ENCODE data around the gene CDH4.

Gene CDH4

DNA sequence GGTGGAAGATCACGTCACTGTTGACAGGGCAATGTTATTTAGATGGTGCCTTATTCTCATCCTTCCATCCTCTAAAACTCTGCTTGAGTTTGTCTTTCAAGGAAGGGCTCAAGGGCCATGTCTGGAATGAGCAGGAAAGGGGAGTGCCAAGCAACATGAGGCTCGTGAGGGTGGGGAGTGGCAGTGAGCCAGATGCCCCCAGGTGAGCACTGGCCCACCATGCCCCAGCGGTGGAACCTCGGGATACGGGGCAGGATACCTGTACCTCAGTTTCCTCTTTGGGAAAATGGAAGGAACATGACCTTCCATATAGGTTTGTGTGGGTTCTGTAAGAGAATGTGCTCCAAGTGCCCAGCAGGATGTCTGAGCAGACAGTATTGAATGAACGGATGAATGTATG is 476.3 kb downstream of the CDH4 start:
- no peak for DNase-seq

DNA sequence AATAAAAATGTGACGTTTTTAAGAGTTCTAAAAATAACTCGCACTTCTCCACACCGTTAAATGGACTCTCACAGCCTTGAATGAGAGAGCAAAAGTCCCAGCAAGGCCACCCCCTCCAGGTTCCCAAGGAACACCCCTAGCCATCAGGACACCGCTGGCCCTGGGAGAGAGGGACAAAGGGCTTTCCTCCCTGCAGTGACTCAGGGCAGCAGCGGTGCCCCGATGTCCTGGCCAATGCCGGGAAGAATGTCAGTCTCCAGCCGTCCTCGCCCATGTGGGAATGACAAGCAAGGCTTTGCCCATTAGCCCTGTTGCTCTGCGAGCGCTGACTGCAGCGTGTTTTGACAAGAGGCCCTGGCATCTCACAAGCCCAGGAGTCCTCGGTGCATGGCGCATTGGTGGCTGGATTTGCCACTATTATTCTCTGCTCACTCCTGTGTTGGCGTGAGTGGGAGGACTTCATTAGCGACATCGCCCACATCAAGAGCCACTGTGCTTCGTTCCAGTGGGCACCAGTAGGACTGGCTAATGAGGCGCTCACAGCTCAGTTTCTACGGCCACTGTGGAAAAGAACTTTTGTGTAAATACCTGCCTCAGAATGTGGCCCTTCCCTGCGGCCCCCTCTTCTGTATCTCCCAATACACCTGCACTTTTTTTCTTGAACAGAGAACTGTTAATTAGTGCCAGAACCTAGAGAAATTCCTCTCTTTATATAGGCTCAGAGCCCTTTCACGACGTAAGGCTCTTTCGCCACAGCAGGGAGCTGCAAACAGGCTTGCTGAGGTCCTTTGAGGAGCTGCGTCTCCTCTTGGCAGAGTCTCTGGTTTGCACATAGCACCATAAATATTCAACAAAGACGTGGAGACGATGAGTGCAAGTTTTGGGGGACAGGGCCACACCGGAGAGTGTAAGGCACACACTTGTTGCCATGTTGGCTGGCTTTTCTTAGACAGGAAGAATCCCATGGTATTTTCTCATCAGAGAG is 477.0 kb downstream of the CDH4 start:
- DNase-seq = no peak

GRCh38 chr20:61730631-61731362 is 478.7 kb downstream of the CDH4 start:
- no peak for DNase-seq

GRCh38 chr20:61731363-61732181 is 479.5 kb downstream of the CDH4 start:
- no peak for DNase-seq

DNA sequence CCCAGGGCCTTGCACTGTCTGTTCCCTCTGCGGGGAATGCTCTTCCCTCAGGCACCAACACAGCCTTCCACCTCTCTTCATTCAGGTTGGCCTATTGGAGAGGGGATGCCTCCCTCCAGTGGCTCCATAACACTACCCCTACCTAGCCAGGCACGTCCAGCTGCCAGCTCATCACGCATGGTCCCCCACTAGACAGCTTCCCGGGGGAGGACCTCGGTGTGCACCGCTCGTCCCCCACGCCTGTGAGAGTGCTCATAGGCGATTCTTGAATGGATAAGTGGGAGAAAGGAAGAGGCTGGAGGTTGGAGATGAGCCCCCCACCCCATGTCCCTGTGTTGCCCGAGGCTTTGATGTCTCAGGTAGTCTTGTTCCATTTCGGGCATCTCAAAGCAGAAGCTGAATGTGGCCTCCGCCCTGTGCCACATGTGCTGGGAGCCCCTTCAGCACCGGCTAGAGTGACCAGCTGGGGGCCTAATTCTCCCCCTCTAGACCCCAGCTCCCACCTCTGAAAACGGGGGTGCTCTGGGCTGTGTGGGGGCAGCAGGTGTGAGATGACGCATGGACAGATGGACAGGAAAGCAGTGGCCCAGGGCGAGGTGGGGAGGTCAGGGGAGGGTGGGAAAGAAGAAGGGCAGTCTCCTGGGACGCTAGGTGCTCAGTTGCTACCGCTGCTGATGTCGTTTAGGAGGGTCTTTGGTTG is 480.6 kb downstream of the CDH4 start:
- DNase-seq = no peak

GRCh38 chr20:61733216-61733615 is 481.2 kb downstream of the CDH4 start:
- no peak for DNase-seq

GRCh38 chr20:61733891-61734732 is 482.1 kb downstream of the CDH4 start:
- DNase-seq = no peak

DNA sequence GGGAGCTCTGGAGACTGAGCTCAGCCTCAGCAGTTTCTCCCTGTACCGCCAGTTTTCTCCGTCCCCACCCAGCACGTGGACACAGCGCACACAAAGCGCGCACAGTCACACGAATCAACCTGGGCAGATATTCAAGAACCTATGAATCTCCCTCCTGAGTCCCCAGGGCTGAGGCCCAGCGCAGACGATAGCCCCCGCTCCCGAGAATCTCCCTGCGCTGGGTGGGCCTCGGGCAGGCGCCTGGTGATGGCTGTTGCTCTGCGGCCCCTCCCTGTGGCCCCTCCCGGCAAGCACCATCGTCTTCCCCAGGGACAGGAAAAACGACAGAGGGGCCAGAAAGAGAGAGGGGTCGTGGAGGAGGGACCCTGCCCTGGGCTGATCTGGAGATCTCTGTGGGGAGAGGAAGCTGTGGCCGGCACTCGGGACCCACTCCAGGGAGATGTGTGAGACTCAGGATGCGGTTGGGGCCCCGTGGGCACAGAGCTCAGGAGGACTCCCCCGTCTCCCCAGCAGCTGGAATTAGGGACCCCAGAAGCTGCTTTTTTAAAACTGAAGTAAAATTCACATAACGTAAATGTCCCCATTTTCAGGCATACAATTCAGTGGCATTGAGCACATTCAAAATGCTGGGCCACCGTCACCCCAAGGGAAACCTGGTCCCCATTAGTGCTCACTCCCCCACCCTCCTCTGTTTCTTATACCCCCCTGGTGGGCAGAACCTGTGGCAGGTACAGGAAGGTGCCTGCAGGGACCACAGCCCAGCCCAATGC is 482.9 kb downstream of the CDH4 start:
- DNase-seq = no peak

DNA sequence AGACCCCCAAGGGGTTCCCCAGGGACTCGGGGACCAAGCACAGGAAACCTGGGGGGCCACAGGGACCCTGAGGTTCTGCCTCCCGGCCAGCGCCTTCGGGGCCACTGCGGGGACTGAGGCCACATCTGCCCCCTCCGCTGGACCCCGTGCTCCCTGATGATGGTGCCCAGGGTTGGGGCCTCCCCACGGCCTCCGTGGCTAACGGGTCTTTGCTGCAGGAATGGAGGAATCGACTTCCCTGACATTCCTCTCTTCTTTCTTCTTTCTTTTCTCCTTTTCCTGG is 483.4 kb downstream of the CDH4 start:
- no peak for DNase-seq

- no peak for DNase-seq
Observed at GRCh38 chr20:61736001-61736635, 484.1 kb downstream of the CDH4 start.

- DNase-seq = no peak
Observed at GRCh38 chr20:61736751-61737310, 484.8 kb downstream of the CDH4 start.

GRCh38 chr20:61737346-61737745 is 485.3 kb downstream of the CDH4 start:
- DNase-seq = no peak

- no peak for DNase-seq
Observed at GRCh38 chr20:61737812-61738443, 485.9 kb downstream of the CDH4 start.

GRCh38 chr20:61738601-61739069 is 486.6 kb downstream of the CDH4 start:
- no peak for DNase-seq

- no peak for DNase-seq
Observed at GRCh38 chr20:61739086-61739831, 487.2 kb downstream of the CDH4 start.

DNA sequence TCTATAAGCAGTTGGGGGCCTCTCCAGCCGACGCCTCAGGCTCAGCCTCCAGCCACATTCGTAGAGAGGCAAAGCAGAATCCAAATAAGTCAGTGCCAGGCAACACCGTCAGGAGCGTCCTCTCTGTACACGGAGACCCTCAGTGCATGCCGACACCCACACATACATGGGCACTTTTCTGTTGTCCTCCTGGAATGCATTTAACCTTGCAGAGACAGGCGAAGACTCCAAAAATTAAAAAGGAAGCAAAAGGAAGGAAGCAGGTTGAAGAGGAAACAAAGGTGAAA is 487.7 kb downstream of the CDH4 start:
- no peak for DNase-seq

GRCh38 chr20:61742097-61742825 is 490.2 kb downstream of the CDH4 start:
- DNase-seq = no peak

DNA sequence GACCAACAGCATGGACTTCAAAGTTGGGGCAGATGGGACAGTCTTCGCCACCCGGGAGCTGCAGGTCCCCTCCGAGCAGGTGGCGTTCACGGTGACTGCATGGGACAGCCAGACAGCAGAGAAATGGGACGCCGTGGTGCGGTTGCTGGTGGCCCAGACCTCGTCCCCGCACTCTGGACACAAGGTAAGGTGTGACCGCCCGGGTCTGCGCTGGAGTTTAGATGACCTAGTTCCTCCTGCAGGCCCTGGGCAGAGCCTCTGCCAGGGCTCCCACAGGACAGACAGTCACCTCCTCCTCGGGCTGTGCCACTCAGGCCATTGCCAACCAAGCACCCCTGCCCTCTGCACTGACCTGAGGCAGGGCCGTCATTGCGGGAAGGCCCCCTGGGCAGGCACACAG is 491.5 kb downstream of the CDH4 start:
- no peak for DNase-seq

Measured in CD4-positive, alpha-beta T cell treated with Interleukin-17A for 1 hour (primary cell).